GM18517 (cell line): Measurements from ENCODE around the gene SDK1.
"Not testable (repeated sequence)": the region's sequence is repeated elsewhere in the genome, so short reads cannot be mapped to it uniquely, and the experiment has no call there.

Source experiments
- ATAC-seq: cut with Tn5 transposase; IDR thresholded peaks from one replicate; pipeline ENCODE4 v1.9.1; 2021; ENCODE audit warnings: mild to moderate bottlenecking, moderate library complexity; ENCODE audit not compliant: unreplicated experiment

SDK1 gene

DNA sequence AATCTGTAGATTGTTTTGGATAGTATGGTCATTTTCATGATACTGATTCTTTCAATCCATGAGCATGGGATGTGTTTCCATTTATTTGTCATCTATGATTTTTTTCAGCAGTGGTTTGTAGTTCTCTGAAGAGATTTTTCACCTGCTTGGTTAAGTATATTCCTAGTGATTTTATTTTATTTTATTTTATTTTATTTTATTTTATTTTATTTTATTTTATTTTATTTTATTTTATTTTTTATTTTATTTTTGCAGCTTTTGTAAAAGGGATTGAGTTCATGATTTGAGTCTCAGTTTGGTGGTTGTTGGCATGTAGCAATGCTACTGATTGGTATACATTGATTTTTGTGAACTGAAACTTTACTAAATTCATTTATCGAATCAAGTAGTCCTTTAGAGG lies 404.2 kb downstream of the SDK1 start:
- no peak for ATAC-seq

DNA sequence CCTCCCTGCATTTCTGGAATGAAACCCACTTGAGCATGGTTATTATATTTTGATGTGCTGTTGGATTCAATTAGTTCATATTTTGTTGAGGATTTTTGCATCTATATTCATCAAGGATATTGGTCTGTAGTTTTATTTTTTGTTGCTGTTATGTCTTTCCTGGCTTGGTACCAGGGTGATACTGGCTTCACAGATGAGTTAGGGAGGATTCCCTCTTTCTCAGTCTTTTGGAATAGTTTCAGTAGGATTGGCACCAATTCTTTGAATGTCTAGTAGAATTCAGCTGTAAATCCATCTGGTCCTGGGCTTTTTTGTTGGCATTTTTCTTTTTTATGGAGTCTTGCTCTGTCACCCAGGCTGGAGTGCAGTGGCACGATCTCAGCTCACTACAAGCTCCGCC lies 405.0 kb downstream of the SDK1 start:
- ATAC-seq = not testable (repeated sequence)

DNA sequence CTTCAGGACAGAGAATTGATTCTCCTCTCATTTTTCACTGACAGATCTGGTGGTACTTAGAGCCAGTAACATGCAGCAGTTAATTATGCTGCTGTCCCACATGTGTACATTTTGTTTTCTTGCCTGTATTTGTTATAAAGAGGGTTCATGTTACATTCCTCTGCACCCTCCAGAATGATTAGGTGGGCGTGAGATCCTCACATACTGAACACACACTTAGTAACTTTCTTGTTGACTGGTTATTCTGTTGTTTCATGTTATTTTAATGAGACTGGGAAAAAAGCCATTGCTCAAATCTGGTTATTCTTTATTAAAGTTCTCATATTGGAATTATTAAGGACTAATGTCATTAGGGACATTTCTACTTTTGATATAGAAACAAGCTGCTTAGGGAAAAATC lies 409.1 kb downstream of the SDK1 start:
- ATAC-seq = no peak

DNA sequence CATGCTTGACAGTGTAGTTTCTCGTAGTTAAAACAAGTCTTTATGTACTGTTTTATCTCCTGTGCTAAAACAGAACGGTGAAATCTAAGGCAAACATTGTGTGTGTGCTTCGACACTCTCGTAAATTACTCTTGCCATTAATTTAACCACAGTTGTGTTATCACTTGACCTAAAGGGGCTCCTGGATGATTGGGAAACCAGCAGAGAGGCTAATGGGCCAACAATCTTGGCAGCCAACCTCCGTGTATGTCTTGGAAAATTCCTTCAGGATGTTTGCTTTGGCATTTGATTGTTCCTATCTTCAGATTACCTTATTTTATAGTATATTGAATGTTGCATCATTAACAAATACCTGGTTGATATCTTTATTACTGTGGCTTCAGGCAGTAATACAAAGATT lies 409.5 kb downstream of the SDK1 start:
- no peak for ATAC-seq

DNA sequence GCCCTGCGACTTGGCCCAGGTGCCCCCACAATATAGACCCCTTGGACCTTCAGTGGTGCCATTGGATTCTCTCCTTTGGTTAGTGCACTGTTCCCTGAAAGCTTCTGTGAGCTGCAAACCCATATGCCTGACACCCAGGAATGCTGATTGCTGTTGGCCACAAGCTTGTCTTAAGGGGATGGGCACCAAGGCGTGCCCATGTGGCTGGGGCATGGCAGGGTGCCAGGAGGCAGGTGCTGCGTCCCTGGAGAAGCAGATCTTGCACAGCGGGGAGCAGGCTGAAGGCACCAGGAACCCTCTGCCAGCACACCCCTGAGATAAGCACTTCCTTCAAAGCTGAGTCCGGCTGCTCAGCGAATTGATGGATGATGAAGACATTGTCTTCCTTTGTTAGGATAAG lies 411.8 kb downstream of the SDK1 start:
- ATAC-seq = no peak

DNA sequence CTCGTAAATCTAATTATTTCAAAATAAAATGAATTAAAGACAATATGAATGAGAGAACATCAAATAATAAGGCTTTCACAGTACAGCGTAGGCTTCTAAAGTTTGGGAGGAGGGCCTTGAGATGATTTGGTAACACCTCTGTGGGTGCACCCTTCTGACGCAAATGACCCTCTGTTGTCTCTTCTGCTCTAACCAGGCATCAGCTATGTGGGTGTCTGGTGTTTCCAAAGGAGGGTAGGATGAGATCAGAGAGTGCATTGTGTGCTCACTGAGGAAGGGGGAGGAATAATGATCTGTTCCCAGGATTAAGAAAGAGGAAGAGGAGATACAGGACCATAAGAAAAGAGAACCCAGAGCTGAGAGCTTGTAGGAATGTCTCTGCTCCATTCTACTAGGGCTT lies 420.4 kb downstream of the SDK1 start:
- no peak for ATAC-seq

DNA sequence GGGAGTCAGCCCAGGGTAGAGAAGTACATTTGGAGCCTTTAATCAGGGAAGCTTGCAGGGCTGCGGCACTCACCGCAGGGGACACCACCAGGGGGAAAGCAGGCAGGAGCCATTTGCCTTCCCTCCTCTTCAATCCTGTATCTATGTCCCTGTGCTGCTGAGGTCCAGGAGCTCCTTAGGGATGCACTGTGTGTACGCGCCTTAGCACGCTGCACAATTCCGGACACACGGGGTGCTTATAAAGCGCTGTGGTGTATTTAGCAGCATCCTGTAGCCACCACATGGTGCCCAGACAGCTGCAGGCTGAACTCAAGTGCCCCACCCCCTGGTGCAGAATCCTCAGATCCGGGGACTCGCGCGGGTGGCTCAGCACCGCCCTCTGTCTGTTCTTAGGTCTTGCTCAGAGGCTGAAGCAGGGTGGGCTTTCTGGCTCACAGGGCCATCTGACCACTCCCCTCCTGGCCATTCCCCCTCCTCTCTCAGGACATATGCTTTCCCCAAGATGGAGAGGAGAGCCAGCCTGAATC lies 421.4 kb downstream of the SDK1 start:
- no peak for ATAC-seq

DNA sequence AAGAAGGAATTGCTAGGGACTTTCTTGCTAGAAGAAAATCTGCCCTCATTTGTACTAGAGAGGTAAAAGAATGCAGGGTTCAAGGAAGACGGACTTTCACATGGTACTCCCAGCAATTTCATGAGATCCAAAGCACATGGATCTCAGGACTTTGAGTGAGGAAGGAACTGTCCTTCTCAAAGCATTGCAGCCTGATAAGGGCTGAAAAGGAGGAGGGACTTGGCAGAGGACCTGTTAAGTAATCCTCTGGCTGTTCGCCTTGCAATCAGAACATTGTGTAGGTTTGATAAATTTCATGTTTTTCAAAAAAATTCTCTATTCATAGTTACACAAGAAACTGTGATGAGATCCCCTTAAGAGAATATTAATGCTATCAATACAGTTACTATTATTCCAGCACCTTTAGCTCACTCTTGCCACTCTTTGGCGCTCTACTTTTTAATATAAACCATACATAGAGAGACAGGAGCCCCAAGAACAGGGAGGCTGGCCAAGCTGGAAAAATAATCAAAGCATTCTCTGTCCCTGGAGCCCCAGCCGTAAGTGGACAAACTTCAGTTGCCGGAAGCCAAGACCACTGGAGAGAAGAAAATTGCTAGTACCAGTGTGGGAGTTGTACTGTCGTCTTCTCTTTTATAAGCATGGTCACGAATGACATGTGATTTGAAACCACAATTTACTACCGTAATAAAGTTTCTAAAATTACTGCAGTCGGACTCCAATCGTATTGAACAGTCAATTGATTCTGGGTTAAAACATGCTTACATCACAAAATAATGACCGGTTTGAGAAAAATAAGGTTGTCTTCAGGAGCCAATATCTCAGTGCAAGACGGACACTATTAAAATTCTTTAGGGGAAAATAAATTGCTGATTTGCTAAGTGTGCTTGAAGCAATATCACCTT lies 424.4 kb downstream of the SDK1 start:
- no peak for ATAC-seq

DNA sequence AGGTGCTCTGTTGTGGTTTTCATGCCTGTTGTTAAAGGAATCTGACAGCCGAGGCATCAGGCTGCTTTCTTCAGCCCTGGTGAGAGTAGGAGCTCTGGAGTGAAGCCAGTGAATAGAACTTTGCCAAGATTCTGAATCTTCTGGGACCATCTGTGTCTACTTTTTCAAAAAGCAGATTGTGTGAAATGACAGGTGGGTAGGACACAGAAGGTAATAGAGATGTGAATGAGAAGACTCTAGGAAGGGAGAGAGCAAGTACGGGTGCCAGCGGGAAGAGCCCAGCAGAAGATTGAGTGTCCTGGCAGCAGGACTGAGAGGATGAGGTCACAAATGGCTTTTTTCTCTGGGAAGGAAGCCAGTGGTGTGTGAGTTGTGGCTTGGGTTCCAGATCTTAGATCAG lies 429.2 kb downstream of the SDK1 start:
- no peak for ATAC-seq

DNA sequence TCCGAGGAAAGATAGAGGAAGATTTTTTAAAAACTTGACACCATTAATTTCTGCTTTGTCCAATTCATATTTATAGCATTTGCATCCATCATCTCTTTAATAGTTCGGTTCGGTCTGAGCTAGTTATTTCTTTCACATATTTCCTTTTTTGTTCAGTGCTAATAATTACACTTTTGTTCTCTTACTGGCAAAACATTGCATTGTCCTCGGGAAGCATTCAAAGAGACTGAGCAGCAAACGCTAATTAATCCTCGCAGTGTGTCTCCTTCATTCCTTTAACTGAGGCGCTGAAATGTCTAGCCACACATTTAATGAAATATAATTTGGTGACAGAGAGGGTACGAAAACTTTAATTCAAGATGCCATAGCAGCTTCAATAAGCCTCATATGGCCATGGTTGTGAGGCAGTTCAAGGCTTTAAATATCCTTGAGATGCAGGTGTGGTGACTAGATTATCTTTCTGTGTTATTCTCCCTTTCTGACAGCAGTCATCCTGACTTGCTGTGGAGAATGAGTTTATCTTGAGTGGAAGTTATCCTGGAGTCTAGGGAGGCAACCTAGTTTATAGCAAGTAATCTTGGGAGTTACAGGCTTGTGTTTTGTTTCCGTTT lies 431.4 kb downstream of the SDK1 start:
- no peak for ATAC-seq

DNA sequence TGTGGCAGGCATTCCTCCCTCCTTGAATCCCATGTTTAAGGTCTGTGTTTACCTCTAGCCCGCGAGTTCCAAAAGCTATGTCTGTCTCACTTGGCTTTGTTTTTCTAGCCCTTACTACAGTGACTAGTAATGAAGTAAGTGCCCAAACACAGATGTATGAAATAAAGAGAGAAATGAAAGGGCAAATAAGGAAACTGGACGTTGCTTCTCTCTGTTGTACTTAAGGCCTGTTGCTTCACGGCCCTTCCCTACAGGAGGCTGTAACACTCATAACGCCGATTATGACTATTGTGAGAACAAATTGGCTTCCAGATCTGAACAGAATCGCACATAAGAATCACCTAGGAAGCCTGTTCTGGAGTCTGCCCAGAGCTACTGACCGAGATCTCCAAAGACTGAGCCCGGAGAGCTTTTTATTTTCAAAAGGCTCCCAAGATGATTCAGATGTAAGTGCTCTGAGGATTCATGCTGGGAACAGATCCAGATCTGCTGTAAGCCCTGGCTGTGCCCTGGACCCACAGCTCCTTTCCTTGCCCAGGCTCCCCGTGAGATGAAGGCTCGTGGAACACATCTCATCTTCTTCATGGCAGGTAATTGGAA lies 432.6 kb downstream of the SDK1 start:
- ATAC-seq = no peak

DNA sequence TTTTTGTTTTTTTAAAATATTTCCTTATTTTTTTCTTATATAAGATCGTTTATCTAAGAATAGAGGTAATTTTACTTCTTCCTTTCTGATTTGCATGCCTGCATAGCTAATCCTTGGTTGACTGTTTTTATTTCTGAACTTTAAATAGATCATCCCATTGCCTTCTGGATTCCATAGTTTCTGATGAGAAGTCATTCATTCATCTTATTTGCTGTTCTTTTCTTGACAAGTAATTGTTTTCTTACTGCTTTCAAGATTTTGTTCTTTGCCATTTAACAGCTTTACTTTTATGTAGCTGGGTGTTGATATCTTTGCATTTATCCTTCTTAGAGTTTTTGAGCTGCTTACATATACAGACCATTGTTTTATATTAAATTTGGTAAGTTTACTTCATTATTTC lies 437.9 kb downstream of the SDK1 start:
- ATAC-seq = no peak

DNA sequence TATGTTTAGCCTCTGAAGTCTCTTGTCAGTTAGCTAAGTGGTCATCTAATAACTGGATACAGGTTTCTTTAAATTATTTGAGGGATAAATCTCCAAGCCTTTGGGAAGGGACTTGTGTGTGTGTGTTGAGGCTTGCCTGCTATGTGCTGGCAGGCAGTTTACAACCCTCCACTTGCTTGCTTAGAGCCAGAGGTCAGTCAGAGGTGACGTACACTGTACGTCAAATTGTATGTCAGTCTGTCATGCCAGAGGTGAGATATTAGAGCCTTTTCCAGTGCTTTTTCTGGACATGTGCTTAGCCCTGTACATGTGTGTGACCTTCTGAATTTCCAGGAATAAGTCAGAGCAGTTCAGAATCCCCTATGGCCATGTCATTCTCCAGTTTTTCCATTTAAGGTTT lies 438.9 kb downstream of the SDK1 start:
- ATAC-seq = no peak

DNA sequence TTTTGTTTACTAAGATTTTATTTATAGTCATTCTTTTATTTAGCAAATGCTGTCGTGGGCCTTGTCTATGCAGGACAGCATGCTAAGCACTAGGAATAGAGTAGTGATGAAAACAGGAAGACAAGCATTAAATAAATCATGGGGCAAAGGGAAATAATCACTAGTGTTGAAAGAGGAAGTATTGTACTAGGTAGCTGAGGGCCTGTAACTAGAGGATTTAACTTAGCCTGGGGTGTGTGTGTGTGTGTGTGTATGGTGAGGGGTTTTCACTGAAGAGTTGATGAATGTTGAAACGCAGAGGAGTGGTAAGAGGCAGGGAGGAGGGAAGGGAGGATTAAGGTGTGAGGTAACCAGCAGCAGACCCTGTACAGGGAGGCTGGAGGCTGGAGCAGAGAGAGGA lies 446.4 kb downstream of the SDK1 start:
- ATAC-seq = no peak

DNA sequence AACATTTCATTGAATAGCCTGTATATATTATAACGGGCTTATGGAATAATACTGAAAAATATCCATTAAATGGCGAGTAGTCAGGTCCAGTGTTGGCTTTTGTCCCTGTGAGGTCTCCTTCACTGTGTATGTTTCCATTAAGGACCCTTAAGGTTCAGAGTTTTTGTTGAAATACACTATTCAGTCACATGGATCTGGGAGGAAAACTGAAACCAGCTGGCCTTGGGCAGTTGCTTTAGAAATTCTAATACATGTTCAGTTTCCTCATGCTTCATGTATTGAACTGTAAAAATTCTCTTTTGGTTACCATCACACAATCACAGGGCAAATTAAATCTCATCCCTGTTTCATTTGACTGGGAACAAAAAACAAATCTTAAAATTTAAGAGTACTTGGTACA lies 447.3 kb downstream of the SDK1 start:
- no peak for ATAC-seq

DNA sequence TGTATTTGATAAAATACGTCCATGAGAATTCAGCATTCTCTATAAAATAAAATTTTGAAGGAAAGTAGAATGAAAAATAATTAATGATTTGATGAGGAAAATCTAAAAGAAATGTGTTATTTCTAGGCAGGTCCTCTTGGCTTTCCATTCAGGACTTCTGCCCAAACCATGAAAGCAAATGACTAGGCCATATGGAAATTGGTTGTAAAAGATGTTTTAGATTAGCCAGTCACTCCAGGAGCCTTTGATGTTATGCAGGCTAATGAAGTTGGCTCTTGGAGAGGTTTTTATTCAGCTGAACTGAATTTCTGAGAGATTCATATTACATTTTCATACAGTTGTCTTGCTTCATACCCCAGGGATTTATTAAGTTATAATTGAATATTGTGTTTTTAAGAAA lies 452.8 kb downstream of the SDK1 start:
- ATAC-seq = no peak

DNA sequence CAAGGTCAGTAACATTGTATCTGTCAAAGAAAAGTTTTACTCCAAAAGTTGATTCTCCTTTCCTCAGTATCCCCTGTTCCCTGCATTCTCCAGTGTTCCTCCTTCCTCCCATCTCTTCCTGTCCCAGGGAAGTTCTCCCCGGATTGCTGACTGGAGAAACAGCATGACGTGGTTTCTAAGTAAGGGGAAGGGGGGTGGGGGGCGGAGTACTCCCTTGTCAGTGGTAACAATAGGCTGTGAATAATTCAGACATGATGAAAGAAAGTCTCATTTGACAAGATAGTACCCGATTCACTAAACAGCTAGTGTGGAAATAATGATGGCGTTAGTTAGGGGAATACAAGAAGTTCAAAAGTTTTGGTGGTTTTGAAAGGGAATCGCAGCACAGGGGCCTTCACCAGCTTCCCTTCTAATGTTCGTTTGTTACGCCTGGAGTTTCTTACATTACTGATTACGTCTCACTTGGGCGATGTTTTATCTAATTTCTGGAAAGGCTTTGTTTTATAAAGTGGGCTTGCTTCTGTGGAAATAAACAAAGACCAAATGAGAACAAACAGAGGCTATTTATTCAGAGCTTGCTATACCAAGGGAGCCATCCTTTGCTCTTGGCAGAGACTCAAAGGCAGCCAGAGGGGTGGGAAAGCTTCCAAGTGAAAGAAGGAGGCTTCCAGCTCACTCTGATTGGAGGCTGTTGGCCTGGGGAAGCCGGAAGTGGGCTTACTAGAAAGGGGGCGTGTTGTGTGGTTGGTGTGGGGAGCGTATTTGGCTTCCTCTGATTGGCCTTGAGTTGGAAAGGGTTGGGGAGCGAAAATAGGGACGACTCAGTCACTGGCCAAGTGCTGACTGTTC lies 453.7 kb downstream of the SDK1 start:
- no peak for ATAC-seq

DNA sequence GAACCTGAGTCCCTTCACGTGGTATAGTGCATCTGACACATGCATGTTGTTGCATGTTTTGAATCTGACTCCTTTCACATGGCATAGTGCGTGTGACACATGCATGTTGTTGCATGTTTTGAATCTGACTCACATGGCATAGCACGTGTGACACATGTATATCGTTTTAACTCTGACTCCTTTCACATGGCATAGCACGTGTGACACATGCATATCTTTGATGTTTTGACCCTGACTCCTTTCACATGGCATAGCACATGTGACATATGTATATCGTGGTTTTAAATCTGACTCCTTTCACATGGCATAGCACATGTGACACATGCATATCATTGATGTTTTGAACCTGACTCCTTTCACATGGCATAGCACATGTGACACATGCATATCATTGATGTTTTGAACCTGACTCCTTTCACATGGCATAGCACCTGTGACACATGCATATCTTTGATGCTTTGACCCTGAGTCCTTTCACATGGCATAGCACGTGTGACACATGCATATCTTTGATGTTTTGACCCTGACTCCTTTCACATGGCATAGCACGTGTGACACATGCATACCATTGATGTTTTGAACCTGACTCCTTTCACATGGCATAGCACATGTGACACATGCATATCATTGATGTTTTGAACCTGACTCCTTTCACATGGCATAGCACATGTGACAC lies 454.9 kb downstream of the SDK1 start:
- not testable (repeated sequence) for ATAC-seq

DNA sequence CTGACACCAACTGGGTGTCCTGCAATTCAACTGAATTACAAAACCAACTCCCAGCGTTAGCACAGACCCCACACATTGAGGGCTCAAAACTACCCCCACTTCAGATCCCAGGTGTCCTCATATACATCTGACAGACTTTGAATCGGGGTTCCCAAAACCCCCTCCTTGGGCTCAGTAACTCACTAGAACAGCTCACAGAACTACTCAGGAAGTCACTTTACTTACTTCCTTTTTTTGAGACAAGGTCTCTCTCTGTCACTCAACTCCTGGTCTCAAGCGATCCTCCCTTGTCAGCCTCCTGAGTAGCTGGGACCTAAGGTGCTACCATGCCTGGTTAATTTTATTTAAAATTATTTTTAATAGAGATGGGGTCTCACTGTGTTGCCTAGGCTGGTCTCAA lies 456.0 kb downstream of the SDK1 start:
- no peak for ATAC-seq

DNA sequence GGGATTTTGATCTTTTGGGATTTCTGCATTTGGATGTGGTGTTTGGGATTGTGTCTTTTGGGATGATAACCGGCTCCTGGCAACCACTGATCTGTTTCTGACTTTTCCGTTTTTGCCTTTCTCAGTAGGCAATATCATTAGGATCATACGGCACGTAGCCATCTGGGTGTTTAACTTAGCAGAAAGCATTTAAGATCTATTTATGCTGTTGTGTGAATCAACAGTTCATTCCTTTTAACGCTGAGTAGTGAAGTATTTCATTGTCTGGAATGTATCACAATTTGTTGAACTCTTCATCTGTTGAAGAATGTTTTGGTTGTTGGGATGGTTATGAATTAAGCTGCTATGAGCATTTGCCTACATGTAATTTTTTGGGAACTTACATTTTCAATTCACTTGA lies 459.6 kb downstream of the SDK1 start:
- no peak for ATAC-seq
